ENCODE measurements around the gene PMVK. TPM values are rescaled to one million over a fixed set of nuclear protein-coding genes. Genes with fewer than 3 reads are reported as not detected.

The PMVK gene
- total RNA-seq, 1 experiment from 2014 or later: 26.8 TPM

- TF ChIP-seq FOXP1 (CRISPR knock-in tag; IDR thresholded peaks at IDR 0.05; ENCODE audit: borderline replicate concordance): no peak
Observed at GRCh38 chr1:154971341-154971998, 35.0 kb upstream of the PMVK start (continued).

GRCh38 chr1:154970631-154971340 lies 34.3 kb upstream of the PMVK start, which contains the start of gene SHC1:
SHC1 (minus strand) TSS chr1:154970747; CDS start chr1:154970526, 221 bp downstream.
- CTCF ChIA-PET: interaction anchor here (0.8 to 8.3 kb wide), 24 partner anchors 9 to 280 kb away, joined by 3 to 176 read pairs (median 6); partner anchors contain the start of genes ADAM15, FLAD1, KRTCAP2 and LENEP
- POLR2A ChIA-PET: interaction anchor here (0.6 to 7.3 kb wide), 26 partner anchors 9 to 403 kb away, joined by 3 to 176 read pairs (median 4); partner anchors contain the start of genes CHRNB2, EFNA3, FLAD1 and KCNN3
- peak; percentile 63 for ATAC-seq
- Mint-ChIP-seq H3K4me1 (peaks cover 42% of the 10 kb centered on the region), H3K36me3 (peaks cover 25% of the 10 kb centered on the region), H3K27ac (peak within 1 kb of the TSS; percentile 81; the same call in 1 of the 2 replicates), H3K27me3 (ENCODE audit: low read depth) (no peaks in the 10 kb centered on the region), H3K4me3 (no peak within 1 kb of the TSS), H3K9me3 (no peaks in the 10 kb centered on the region)
- DNase-seq (ENCODE audit: low spot score): peak; percentile 96
- no peak; the same call in 1 of the 2 replicates for TF ChIP-seq SP1 (CRISPR knock-in tag; conservative IDR thresholded peaks at IDR 0.05)
- 0 out of 2 replicates have a peak, but pooled peaks have one; percentile 12 for TF ChIP-seq GABPB1 (CRISPR knock-in tag; IDR thresholded peaks at IDR 0.05)
- no peak for TF ChIP-seq NFATC4 (CRISPR knock-in tag; IDR thresholded peaks at IDR 0.05)
- no peak for TF ChIP-seq ATF1 (CRISPR knock-in tag; IDR thresholded peaks at IDR 0.05)
- TF ChIP-seq JUN (CRISPR knock-in tag; IDR thresholded peaks at IDR 0.05): no peak
- no peak for TF ChIP-seq EMX1 (CRISPR knock-in tag; IDR thresholded peaks at IDR 0.05)
- TF ChIP-seq SOX15 (CRISPR knock-in tag; IDR thresholded peaks at IDR 0.05): no peak
- TF ChIP-seq NR3C1 (CRISPR knock-in tag; conservative IDR thresholded peaks at IDR 0.05; ENCODE audit: low read depth): no peak
- TF ChIP-seq ZNF396 (CRISPR knock-in tag; IDR thresholded peaks at IDR 0.05; ENCODE audit: borderline replicate concordance): no peak
- 0 out of 2 replicates have a peak, but pooled peaks have one; percentile 25 for TF ChIP-seq FOXP4 (CRISPR knock-in tag; IDR thresholded peaks at IDR 0.05)
- no peak for TF ChIP-seq ZNF219 (CRISPR knock-in tag; IDR thresholded peaks at IDR 0.05; ENCODE audit: borderline replicate concordance)
- TF ChIP-seq USF1 (CRISPR knock-in tag; IDR thresholded peaks at IDR 0.05): no peak
- peak; percentile 15; the same call in 1 of the 2 replicates for TF ChIP-seq ETV6 (CRISPR knock-in tag; IDR thresholded peaks at IDR 0.05)
- no peak for TF ChIP-seq ZNF121 (CRISPR knock-in tag; IDR thresholded peaks at IDR 0.05)
- no peak for TF ChIP-seq ZNF232 (CRISPR knock-in tag; IDR thresholded peaks at IDR 0.05)
- no peak for TF ChIP-seq ZNF138 (CRISPR knock-in tag; conservative IDR thresholded peaks at IDR 0.05)
- no peak for TF ChIP-seq E2F1 (CRISPR knock-in tag; IDR thresholded peaks at IDR 0.05)
- TF ChIP-seq RELA (CRISPR knock-in tag; IDR thresholded peaks at IDR 0.05; ENCODE audit: borderline replicate concordance): no peak
- TF ChIP-seq ZNF671 (CRISPR knock-in tag; IDR thresholded peaks at IDR 0.05): no peak
- no peak for TF ChIP-seq TCF7 (CRISPR knock-in tag; IDR thresholded peaks at IDR 0.05; ENCODE audit: low read depth)
- no peak for TF ChIP-seq SMAD4 (CRISPR knock-in tag; IDR thresholded peaks at IDR 0.05)
- no peak for TF ChIP-seq ZNF532 (CRISPR knock-in tag; IDR thresholded peaks at IDR 0.05; ENCODE audit: borderline replicate concordance)
- no peak for TF ChIP-seq CTCF (IDR thresholded peaks at IDR 0.05)
- no peak; the same call in 1 of the 2 replicates for TF ChIP-seq SMAD3 (CRISPR knock-in tag; IDR thresholded peaks at IDR 0.05; ENCODE audit: borderline replicate concordance)
